SK-N-SH (cell line): ENCODE results near the gene TMEM95. TPM values are rescaled to one million over a fixed set of nuclear protein-coding genes. Genes with fewer than 3 reads are reported as not detected.

Experiments used
- CTCF ChIA-PET: fragments of 300-600, 350-600 bp; formaldehyde crosslinking; extraction: SDS; loops from one replicate; lab custom pipeline; 2021; lab: Yijun Ruan, JAX
- POLR2A ChIA-PET: fragments of 350-600 bp; sonication (Branson Sonifier 250); formaldehyde crosslinking; extraction: SDS; loops from one replicate; lab custom pipeline; 2020; ENCODE audit warnings: antibody characterized with exemption, inconsistent platforms; lab: Yijun Ruan, JAX
- DNase-seq: peaks from one replicate; pipeline ENCODE4 v3.0.0; 2012
- H2AFZ ChIP-seq: fragments of 200-600 bp; sonication (generic); 2 replicates; pipeline ENCODE4 v1.8.1; 2016; ENCODE audit warnings: antibody characterized with exemption, mild to moderate bottlenecking, low read depth
- H3F3A ChIP-seq: fragments of 200-600 bp; sonication (generic); replicated peaks from 2 replicates; pipeline ENCODE3; 2016; ENCODE audit warnings: antibody characterized with exemption, mild to moderate bottlenecking; ENCODE audit not compliant: insufficient read depth
- H3K27ac ChIP-seq, 2 experiments: fragments of 200-500 bp in 1 of 2; fragments of 200-600 bp in 1 of 2; sonication (Bioruptor generic) in 1 of 2; sonication (generic), shearing (Covaris generic) in 1 of 2; 2 replicates each; pipeline versions ENCODE4 v1.5.1 to v1.6.1; 2014 to 2016; ENCODE audit warnings: low read depth in 2 of 2, inconsistent platforms in 1 of 2, low read length in 1 of 2, mild to moderate bottlenecking in 1 of 2, mixed read lengths in 1 of 2
- H3K27me3 ChIP-seq: fragments of 200-600 bp; sonication (generic), shearing (Covaris generic); 2 replicates; pipeline ENCODE4 v1.6.1; 2016; ENCODE audit warnings: mixed run types; ENCODE audit not compliant: insufficient read depth
- H3K36me3 ChIP-seq, 2 experiments: fragments of 200-500 bp in 1 of 2; fragments of 200-600 bp in 1 of 2; sonication (Bioruptor generic) in 1 of 2; sonication (generic) in 1 of 2; replicated peaks in 1 of 2; 2 replicates each; pipeline versions ENCODE3 to v1.5.1; 2014 to 2016; ENCODE audit warnings: low read length in 1 of 2, mild to moderate bottlenecking in 1 of 2; ENCODE audit not compliant: insufficient read depth in 2 of 2, control insufficient read depth in 1 of 2
- H3K4me1 ChIP-seq, 2 experiments: fragments of 200-500 bp in 1 of 2; fragments of 200-600 bp in 1 of 2; sonication (Bioruptor generic) in 1 of 2; sonication (generic), shearing (Covaris generic) in 1 of 2; 2 replicates each; pipeline versions ENCODE4 v1.5.1 to v1.6.1; 2014 to 2016; ENCODE audit warnings: low read depth in 1 of 2, low read length in 1 of 2, mixed run types in 1 of 2; ENCODE audit not compliant: insufficient read depth in 2 of 2, control insufficient read depth in 1 of 2
- H3K4me2 ChIP-seq: fragments of 200-600 bp; sonication (generic), shearing (Covaris generic); 2 replicates; pipeline ENCODE4 v1.6.1; 2017; ENCODE audit warnings: mixed run types
- H3K4me3 ChIP-seq, 2 experiments: fragments of 200-500 bp in 1 of 2; fragments of 200-600 bp in 1 of 2; sonication (Bioruptor generic) in 1 of 2; sonication (generic), shearing (Covaris generic) in 1 of 2; 2 replicates each; pipeline versions ENCODE4 v1.5.1 to v1.8.1; 2014 to 2016; ENCODE audit warnings: low read depth in 2 of 2, inconsistent platforms in 1 of 2, low read length in 1 of 2, mild to moderate bottlenecking in 1 of 2, mixed read lengths in 1 of 2, moderate library complexity in 1 of 2
- H3K79me2 ChIP-seq: fragments of 200-600 bp; sonication (generic); 2 replicates; pipeline ENCODE4 v1.8.1; 2017; ENCODE audit warnings: mild to moderate bottlenecking; ENCODE audit not compliant: insufficient read depth
- H3K9ac ChIP-seq: fragments of 200-600 bp; sonication (generic); 2 replicates; pipeline ENCODE4 v1.6.1; 2017; ENCODE audit warnings: mixed run types
- H3K9me2 ChIP-seq: fragments of 200-600 bp; sonication (generic); 2 replicates; pipeline ENCODE4 v1.6.1; 2017; ENCODE audit warnings: mixed run types
- H3K9me3 ChIP-seq: fragments of 200-600 bp; sonication (generic); 2 replicates; pipeline ENCODE4 v1.6.1; 2017; ENCODE audit warnings: mixed run types, mild to moderate bottlenecking, moderate library complexity
- H4K20me1 ChIP-seq: fragments of 200-600 bp; sonication (generic); 2 replicates; pipeline ENCODE4 v1.6.1; 2017; ENCODE audit warnings: mild to moderate bottlenecking, mixed run types; ENCODE audit not compliant: insufficient read depth
- CHD2 ChIP-seq: fragments of 150-350 bp; IDR thresholded peaks from 2 replicates; pipeline ENCODE4 v1.6.1; 2018; ENCODE audit warnings: low read length; ENCODE audit not compliant: partially characterized antibody
- ELF1 ChIP-seq: IDR thresholded peaks from 2 replicates; pipeline ENCODE4 v1.4.0; 2012
- FOSL2 ChIP-seq: IDR thresholded peaks from 2 replicates; pipeline ENCODE4 v1.4.0; 2012; ENCODE audit warnings: low read depth, mild to moderate bottlenecking, moderate library complexity, borderline replicate concordance
- FOXJ3 ChIP-seq: sonication (generic); formaldehyde crosslinking; IDR thresholded peaks from 2 replicates; pipeline ENCODE4 v1.5.1; 2020; ENCODE audit warnings: mild to moderate bottlenecking, missing genetic modification reagents
- GABPA ChIP-seq: IDR thresholded peaks from 2 replicates; pipeline ENCODE4 v1.4.0; 2012; ENCODE audit warnings: low read depth, mild to moderate bottlenecking
- MXI1 ChIP-seq: IDR thresholded peaks from 2 replicates; pipeline ENCODE4 v1.6.1; 2012; ENCODE audit warnings: mild to moderate bottlenecking, low read depth, low read length, improper control_type of control experiment
- NRF1 ChIP-seq: IDR thresholded peaks from 2 replicates; pipeline ENCODE4 v1.6.1; 2012; ENCODE audit warnings: low read depth, mild to moderate bottlenecking, low read length
- POLR2AphosphoS5 ChIP-seq: IDR thresholded peaks from 2 replicates; pipeline ENCODE4 v1.6.1; 2012; ENCODE audit warnings: low read depth, low read length
- RAD21 ChIP-seq: IDR thresholded peaks from 2 replicates; pipeline ENCODE4 v1.6.1; 2012; ENCODE audit warnings: mild to moderate bottlenecking, low read length
- RFX5 ChIP-seq: IDR thresholded peaks from 2 replicates; pipeline ENCODE4 v1.6.1; 2012; ENCODE audit warnings: mild to moderate bottlenecking, improper control_type of control experiment, low read length
- SIN3A ChIP-seq: IDR thresholded peaks from 2 replicates; pipeline ENCODE4 v1.6.1; 2012; ENCODE audit warnings: low read depth, mild to moderate bottlenecking, low read length, moderate library complexity, borderline replicate concordance
- SMC3 ChIP-seq: IDR thresholded peaks from 2 replicates; pipeline ENCODE4 v1.6.1; 2012; ENCODE audit warnings: low read depth, low read length, improper control_type of control experiment
- TAF1 ChIP-seq: IDR thresholded peaks from 2 replicates; pipeline ENCODE4 v1.6.1; 2012; ENCODE audit warnings: low read depth, mild to moderate bottlenecking, low read length, moderate library complexity, borderline replicate concordance
- TCF12 ChIP-seq: IDR thresholded peaks from 2 replicates; pipeline ENCODE4 v1.4.0; 2012
- WGBS: methylation state at CpG from one replicate; pipeline ENCODE4 v1.1.6; 2017; ENCODE audit warnings: low lambda C conversion rate; 5-methylcytosine and 5-hydroxymethylcytosine counted together
- polyA plus RNA-seq, 3 experiments: library from polyadenylated mRNA; depleted of rRNA; stranded (reverse); fragments of >200 nt; gene quantifications; 2 replicates each; pipeline ENCODE4 v1.2.3, GENCODE V29; 2012
- TF ChIP-seq, protein P1 (sequence below): IDR thresholded peaks from 2 replicates; pipeline ENCODE4; 2012
- TF ChIP-seq, protein P2 (sequence below): fragments of 200-600 bp; sonication (generic); IDR thresholded peaks from 2 replicates; pipeline ENCODE4 v1.6.1; 2017; ENCODE audit warnings: antibody characterized with exemption, mild to moderate bottlenecking, moderate library complexity
- TF ChIP-seq, protein P3 (sequence below): IDR thresholded peaks from 2 replicates; pipeline ENCODE4 v1.4.0; 2012; ENCODE audit warnings: low read depth
- TF ChIP-seq, protein P4 (sequence below): IDR thresholded peaks from 2 replicates; pipeline ENCODE4 v1.4.0; 2012; ENCODE audit warnings: low read depth, borderline replicate concordance

Gene TMEM95
- polyA plus RNA-seq, 1 of the 3 experiments (the other 2 are of a cell fraction) = not detected

DNA sequence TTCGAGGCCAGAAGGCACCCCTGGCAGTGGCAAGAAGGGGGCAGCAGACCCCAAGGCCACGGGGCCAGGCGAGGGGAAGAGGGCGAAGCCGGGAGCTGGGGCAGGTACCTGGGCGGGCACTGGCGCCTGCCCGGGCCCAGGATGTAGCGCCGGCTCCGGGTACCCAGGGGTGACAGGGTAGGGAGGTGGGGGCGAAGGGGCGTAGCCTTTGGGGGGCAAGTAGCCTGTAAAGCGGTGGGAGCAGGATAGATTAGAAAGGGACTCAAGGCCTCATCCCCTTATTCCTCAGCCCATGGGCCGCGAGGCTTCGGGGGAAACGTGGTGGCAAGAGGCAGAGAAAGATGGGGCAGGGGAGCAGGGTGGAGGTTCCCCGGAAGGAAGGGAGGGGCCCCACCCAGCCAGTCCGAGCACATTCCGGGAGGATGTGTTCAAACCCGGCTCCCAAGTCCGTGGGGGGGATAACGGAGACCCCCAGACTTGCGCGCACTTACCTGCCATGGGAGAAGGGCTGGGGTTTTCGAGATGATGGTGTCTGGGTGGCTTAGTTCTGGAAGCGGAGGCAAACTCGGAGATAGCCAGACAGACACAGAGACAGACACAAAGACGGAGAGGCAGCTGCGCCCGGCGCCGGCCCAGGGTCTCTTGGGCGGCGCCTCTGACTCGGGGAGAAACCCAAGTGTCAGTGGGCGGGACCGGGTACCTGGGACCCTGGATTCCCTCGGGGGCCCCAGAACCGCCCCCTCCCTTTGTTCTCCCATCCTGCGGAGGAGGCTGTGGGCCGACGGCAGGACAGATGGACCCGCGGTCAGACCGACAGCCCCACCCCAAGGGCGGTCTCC, 38.9 kb downstream of the TMEM95 start:
- TF ChIP-seq, protein P1, sequence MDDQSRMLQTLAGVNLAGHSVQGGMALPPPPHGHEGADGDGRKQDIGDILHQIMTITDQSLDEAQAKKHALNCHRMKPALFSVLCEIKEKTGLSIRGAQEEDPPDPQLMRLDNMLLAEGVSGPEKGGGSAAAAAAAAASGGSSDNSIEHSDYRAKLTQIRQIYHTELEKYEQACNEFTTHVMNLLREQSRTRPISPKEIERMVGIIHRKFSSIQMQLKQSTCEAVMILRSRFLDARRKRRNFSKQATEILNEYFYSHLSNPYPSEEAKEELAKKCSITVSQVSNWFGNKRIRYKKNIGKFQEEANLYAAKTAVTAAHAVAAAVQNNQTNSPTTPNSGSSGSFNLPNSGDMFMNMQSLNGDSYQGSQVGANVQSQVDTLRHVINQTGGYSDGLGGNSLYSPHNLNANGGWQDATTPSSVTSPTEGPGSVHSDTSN = no peak
- TF ChIP-seq RAD21 (peak; percentile 36), FOSL2 (no peak), MXI1 (0 out of 2 replicates have a peak, but pooled peaks have one; percentile 24)
- TF ChIP-seq, protein P2, sequence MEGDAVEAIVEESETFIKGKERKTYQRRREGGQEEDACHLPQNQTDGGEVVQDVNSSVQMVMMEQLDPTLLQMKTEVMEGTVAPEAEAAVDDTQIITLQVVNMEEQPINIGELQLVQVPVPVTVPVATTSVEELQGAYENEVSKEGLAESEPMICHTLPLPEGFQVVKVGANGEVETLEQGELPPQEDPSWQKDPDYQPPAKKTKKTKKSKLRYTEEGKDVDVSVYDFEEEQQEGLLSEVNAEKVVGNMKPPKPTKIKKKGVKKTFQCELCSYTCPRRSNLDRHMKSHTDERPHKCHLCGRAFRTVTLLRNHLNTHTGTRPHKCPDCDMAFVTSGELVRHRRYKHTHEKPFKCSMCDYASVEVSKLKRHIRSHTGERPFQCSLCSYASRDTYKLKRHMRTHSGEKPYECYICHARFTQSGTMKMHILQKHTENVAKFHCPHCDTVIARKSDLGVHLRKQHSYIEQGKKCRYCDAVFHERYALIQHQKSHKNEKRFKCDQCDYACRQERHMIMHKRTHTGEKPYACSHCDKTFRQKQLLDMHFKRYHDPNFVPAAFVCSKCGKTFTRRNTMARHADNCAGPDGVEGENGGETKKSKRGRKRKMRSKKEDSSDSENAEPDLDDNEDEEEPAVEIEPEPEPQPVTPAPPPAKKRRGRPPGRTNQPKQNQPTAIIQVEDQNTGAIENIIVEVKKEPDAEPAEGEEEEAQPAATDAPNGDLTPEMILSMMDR = peak; percentile 32
- DNase-seq = peak; percentile 74
- peak overlapping the region; percentile 99 for H3K4me2 ChIP-seq
- H3K9ac ChIP-seq = peak overlapping the region; percentile 89
- no peaks in the 10 kb centered on the region for H3K9me2 ChIP-seq
- no peaks in the 10 kb centered on the region for H4K20me1 ChIP-seq
- peaks cover 0 to 9% of the 10 kb centered on the region in 2 experiments; a peak in 1 of 4 replicates for H3K4me1 ChIP-seq
- no peaks in the 10 kb centered on the region for H3K27me3 ChIP-seq
- H3K9me3 ChIP-seq = no peaks in the 10 kb centered on the region
- ChIA-PET CTCF (interaction anchor here (1.1 to 2.5 kb wide), 5 partner anchors 9 to 109 kb away, joined by 3 to 13 read pairs (median 4); no protein-coding TSS in a partner anchor), POLR2A (interaction anchor here (1.0 kb wide), 1 partner anchor 10 kb away, joined by 4 read pairs; the partner anchor contains the start of gene TMEM256)
- peak overlapping the region; percentile 79 to 92 for H3K4me3 ChIP-seq
- peaks cover 18 to 31% of the 10 kb centered on the region in 2 experiments for H3K36me3 ChIP-seq
- peak overlapping the region; percentile 85 to 91; a peak in 3 of 4 replicates for H3K27ac ChIP-seq
- WGBS = 11% methylated on average over 29 of the region's 48 CpGs
- peaks cover 22% of the 10 kb centered on the region; the same call in 1 of the 2 replicates for H3K79me2 ChIP-seq
- H3F3A ChIP-seq = peaks cover 11% of the 10 kb centered on the region
- H2AFZ ChIP-seq = peak overlapping the region; percentile 79; the same call in 1 of the 2 replicates

DNA sequence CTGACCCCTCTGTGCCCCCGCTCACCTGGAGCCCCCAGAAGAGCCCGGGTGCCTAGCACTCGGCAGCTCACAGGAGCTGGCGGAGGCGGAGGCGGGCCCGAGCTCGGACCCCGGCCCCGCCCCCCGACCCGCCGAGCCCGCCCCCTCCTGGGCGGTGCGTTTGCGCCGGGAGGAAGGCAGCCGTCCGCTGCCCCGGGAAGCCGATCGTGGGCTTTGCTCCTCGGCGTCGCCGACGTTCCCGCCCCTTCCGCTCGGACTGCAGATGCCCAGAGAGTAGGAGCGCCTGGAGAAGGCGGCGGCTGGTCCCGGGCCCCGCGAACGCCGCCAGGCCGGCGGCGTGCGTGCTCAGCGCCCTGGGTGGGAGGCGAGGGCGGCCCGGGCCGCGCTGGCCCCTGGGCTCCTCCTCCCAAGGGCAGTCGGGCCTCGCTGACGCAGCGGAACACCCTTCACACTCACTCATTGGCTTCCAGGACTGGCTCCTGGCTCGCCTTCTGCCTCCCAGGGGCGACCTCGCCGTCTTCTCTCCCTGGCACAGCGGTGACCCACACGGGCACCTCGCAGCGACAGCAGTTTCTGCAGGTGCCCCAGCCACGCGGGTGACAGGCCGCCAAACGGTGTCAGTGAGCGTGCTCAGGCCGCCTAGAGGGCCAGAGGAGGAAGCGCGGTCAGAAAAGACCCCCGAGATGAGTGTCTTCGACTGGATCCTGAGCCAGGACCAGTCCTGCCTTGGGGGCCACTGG, 39.7 kb downstream of the TMEM95 start, which contains the start of gene PLSCR3:
Gene PLSCR3, minus strand, starts transcription at position 74 of the 740 bp plus-strand sequence. CDS start 415 bp downstream, outside the sequence.
- POLR2A ChIA-PET = interaction anchor here (1.0 kb wide), 1 partner anchor 9 kb away, joined by 4 read pairs; the partner anchor contains the start of gene TMEM256
- peak within 1 kb of the TSS; percentile 79 to 92 for H3K4me3 ChIP-seq
- TF ChIP-seq RFX5 (0 out of 2 replicates have a peak, but pooled peaks have one; percentile 8), SMC3 (no peak), NRF1 (peak; percentile 49; the same call in 1 of the 2 replicates), MXI1 (peak; percentile 78), TAF1 (peak; percentile 60), SIN3A (peak; percentile 19; the same call in 1 of the 2 replicates), POLR2AphosphoS5 (peak; percentile 85), CHD2 (no peak), TCF12 (no peak), ELF1 (no peak), FOXJ3 (CRISPR knock-in tag) (peak; percentile 61; the same call in 1 of the 2 replicates), GABPA (peak; percentile 71)
- TF ChIP-seq, protein P3, sequence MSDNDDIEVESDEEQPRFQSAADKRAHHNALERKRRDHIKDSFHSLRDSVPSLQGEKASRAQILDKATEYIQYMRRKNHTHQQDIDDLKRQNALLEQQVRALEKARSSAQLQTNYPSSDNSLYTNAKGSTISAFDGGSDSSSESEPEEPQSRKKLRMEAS = peak; percentile 64; the same call in 1 of the 2 replicates
- TF ChIP-seq, protein P4, sequence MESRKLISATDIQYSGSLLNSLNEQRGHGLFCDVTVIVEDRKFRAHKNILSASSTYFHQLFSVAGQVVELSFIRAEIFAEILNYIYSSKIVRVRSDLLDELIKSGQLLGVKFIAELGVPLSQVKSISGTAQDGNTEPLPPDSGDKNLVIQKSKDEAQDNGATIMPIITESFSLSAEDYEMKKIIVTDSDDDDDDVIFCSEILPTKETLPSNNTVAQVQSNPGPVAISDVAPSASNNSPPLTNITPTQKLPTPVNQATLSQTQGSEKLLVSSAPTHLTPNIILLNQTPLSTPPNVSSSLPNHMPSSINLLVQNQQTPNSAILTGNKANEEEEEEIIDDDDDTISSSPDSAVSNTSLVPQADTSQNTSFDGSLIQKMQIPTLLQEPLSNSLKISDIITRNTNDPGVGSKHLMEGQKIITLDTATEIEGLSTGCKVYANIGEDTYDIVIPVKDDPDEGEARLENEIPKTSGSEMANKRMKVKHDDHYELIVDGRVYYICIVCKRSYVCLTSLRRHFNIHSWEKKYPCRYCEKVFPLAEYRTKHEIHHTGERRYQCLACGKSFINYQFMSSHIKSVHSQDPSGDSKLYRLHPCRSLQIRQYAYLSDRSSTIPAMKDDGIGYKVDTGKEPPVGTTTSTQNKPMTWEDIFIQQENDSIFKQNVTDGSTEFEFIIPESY = no peak

More for the DNA sequence above, 39.7 kb downstream of the TMEM95 start, which contains the start of gene PLSCR3:
- peaks cover 16 to 23% of the 10 kb centered on the region in 2 experiments for H3K36me3 ChIP-seq
- peak within 1 kb of the TSS; percentile 85 to 91 for H3K27ac ChIP-seq
- H3K9me3 ChIP-seq = no peaks in the 10 kb centered on the region
- peak within 1 kb of the TSS; percentile 99 for H3K4me2 ChIP-seq
- H4K20me1 ChIP-seq = no peaks in the 10 kb centered on the region
- peak; percentile 98 for DNase-seq
- 1% methylated on average over 33 of the region's 71 CpGs for WGBS
- peak within 1 kb of the TSS; percentile 79 for H2AFZ ChIP-seq
- H3K79me2 ChIP-seq = peaks cover 22% of the 10 kb centered on the region; the same call in 1 of the 2 replicates
- no peaks in the 10 kb centered on the region for H3K9me2 ChIP-seq
- peaks cover 0 to 9% of the 10 kb centered on the region in 2 experiments; a peak in 1 of 4 replicates for H3K4me1 ChIP-seq
- CTCF ChIA-PET = interaction anchor here (1.5 to 2.5 kb wide), 3 partner anchors 11 to 108 kb away, joined by 4 to 13 read pairs (median 6); no protein-coding TSS in a partner anchor
- H3K27me3 ChIP-seq = no peaks in the 10 kb centered on the region
- H3K9ac ChIP-seq = peak within 1 kb of the TSS; percentile 89
- H3F3A ChIP-seq = peaks cover 16% of the 10 kb centered on the region
